SK-N-MC (cell line): ENCODE results near the gene FAM111A.

Experiments used
- EZH2 ChIP-seq: fragments of 200-600 bp; sonication (generic); IDR thresholded peaks from one replicate; pipeline ENCODE4 v1.6.1; 2017; ENCODE audit warnings: antibody characterized with exemption
- POLR2AphosphoS5 ChIP-seq: IDR thresholded peaks from 2 replicates; pipeline ENCODE4 v1.6.1; 2012; ENCODE audit warnings: mild to moderate bottlenecking, low read depth, low read length, borderline replicate concordance

DNA sequence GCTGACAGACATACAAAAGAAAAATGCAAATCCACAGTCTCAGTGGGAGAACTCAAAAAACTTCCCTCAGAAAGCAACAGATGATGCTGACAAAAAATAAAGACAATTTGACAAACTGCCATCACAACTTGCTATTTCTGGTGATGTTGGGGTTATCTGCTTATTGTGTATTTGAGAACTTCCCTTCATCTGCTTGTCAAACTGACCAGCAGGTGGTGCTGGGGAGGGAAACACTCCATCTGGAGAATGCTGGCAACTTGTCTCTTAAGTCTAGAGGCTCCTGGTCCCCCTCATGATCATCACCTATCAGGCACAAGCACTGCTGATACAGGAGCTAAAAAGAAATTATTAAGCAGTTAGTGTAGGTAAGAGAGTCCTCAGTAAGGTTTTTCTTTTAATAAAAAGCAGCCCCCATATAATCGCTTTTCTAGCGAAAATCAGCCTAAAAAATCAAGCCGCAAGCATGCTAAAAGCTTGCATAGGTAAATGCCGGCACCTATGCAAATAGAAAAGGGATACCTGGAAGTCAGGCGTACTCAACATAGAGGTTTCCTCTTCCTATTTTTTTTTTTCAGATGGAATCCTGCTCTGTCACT, 45.4 kb upstream of the FAM111A start:
- TF ChIP-seq EZH2: no peak
- TF ChIP-seq POLR2AphosphoS5: no peak
